OCI-LY3 (cell line): ENCODE results near the gene MAGI2.

ENCODE experiments used
- H2AFZ ChIP-seq: fragments of 200-600, 300-600 bp; shearing (Covaris generic); 2 replicates; pipeline ENCODE4 v1.6.0; 2014; ENCODE audit warnings: antibody characterized with exemption, low read depth, low read length
- H3K27ac ChIP-seq: fragments of 200-600, 300-600 bp; sonication (generic); 2 replicates; pipeline ENCODE4 v1.5.1; 2014; ENCODE audit warnings: mild to moderate bottlenecking, low read length, moderate library complexity, mixed read lengths
- H3K27me3 ChIP-seq: fragments of 200-600, 300-600 bp; sonication (generic); 2 replicates; pipeline ENCODE4 v1.6.1; 2014; ENCODE audit warnings: low read depth, low read length, mixed read lengths
- H3K36me3 ChIP-seq: fragments of 200-600, 300-600 bp; sonication (generic); replicated peaks from 2 replicates; pipeline ENCODE3; 2014; ENCODE audit warnings: low read depth, low read length, mixed read lengths
- H3K4me1 ChIP-seq: fragments of 300-600, 200-600 bp; sonication (generic); 2 replicates; pipeline ENCODE4 v1.6.1; 2014; ENCODE audit warnings: low read length, mixed read lengths
- H3K4me2 ChIP-seq: fragments of 200-600, 300-600 bp; sonication (generic); 2 replicates; pipeline ENCODE4 v1.6.1; 2014; ENCODE audit warnings: low read length, mixed read lengths
- H3K4me3 ChIP-seq: fragments of 300-600, 200-600 bp; sonication (generic); 2 replicates; pipeline ENCODE4 v1.5.1; 2014; ENCODE audit warnings: antibody characterized with exemption, mild to moderate bottlenecking, low read length, moderate library complexity
- H3K79me2 ChIP-seq: fragments of 300-600, 200-600 bp; shearing (Covaris generic); 2 replicates; pipeline ENCODE4 v1.6.1; 2014; ENCODE audit warnings: mild to moderate bottlenecking, low read length, mixed read lengths
- H3K9ac ChIP-seq: fragments of 300-600, 200-600 bp; shearing (Covaris generic); 2 replicates; pipeline ENCODE4 v1.6.0; 2014; ENCODE audit warnings: mild to moderate bottlenecking, low read length, moderate library complexity
- H3K9me3 ChIP-seq: fragments of 200-600, 300-600 bp; shearing (Covaris generic); 2 replicates; pipeline ENCODE4 v1.6.1; 2014; ENCODE audit warnings: low read length, mixed read lengths; ENCODE audit not compliant: insufficient read depth
- H4K20me1 ChIP-seq: fragments of 200-600, 300-600 bp; sonication (generic); 2 replicates; pipeline ENCODE4 v1.6.1; 2016; ENCODE audit warnings: low read length, mixed read lengths; ENCODE audit not compliant: insufficient read depth
- CTCF ChIP-seq: fragments of 200-600, 300-600 bp; sonication (generic); IDR thresholded peaks from 2 replicates; pipeline ENCODE4 v1.5.1; 2014; ENCODE audit warnings: antibody characterized with exemption, low read length, low read depth
- EZH2phosphoT487 ChIP-seq: fragments of 200-600 bp; shearing (Covaris generic); IDR thresholded peaks from 2 replicates; pipeline ENCODE4 v1.6.1; 2018; ENCODE audit warnings: antibody characterized with exemption, mixed run types, low read depth

Gene MAGI2

GRCh38 chr7:78714356-78714755 lies 739.1 kb downstream of the MAGI2 start:
- Histone ChIP-seq H3K36me3 (no peaks in the 10 kb centered on the region), H2AFZ (no peak overlapping the region), H3K27me3 (no peaks in the 10 kb centered on the region), H4K20me1 (no peaks in the 10 kb centered on the region), H3K4me1 (no peaks in the 10 kb centered on the region), H3K79me2 (no peaks in the 10 kb centered on the region), H3K9me3 (no peaks in the 10 kb centered on the region), H3K4me3 (no peak overlapping the region), H3K9ac (no peak overlapping the region), H3K27ac (no peak overlapping the region), H3K4me2 (no peak overlapping the region)
- TF ChIP-seq CTCF (no peak), EZH2phosphoT487 (no peak)

DNA sequence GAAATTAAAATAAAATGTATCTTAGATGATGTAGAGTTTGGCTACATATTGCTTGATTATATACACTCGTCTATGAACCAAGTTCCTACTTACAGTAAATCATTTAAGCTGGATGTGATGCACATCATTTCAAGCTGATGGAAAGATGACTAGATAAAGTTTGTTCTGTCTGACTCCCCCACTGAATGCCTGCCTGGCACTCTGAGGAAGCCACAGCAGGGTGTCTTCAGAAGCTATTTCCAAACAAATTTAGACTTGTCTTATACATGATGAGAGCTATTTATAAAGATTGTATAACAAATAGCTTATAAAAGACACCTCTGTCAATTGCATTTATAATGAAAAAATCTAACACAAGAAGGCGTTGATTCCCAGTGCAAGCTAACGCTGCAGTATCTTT lies 741.4 kb downstream of the MAGI2 start:
- Histone ChIP-seq H3K4me1 (no peaks in the 10 kb centered on the region), H2AFZ (no peak overlapping the region), H3K27me3 (no peaks in the 10 kb centered on the region), H3K36me3 (no peaks in the 10 kb centered on the region), H3K9ac (no peak overlapping the region), H4K20me1 (no peaks in the 10 kb centered on the region), H3K4me3 (no peak overlapping the region), H3K27ac (no peak overlapping the region), H3K4me2 (no peak overlapping the region), H3K79me2 (no peaks in the 10 kb centered on the region), H3K9me3 (no peaks in the 10 kb centered on the region)
- TF ChIP-seq CTCF (no peak), EZH2phosphoT487 (no peak)

GRCh38 chr7:78709658-78710057 lies 743.8 kb downstream of the MAGI2 start:
- Histone ChIP-seq H3K36me3 (no peaks in the 10 kb centered on the region), H3K4me2 (no peak overlapping the region), H3K4me3 (no peak overlapping the region), H3K9me3 (no peaks in the 10 kb centered on the region), H3K79me2 (no peaks in the 10 kb centered on the region), H3K4me1 (no peaks in the 10 kb centered on the region), H3K9ac (no peak overlapping the region), H4K20me1 (no peaks in the 10 kb centered on the region), H3K27ac (no peak overlapping the region), H2AFZ (no peak overlapping the region), H3K27me3 (no peaks in the 10 kb centered on the region)
- no peak for TF ChIP-seq EZH2phosphoT487
- no peak for TF ChIP-seq CTCF

GRCh38 chr7:78704504-78704903 lies 749.0 kb downstream of the MAGI2 start:
- no peak overlapping the region for H2AFZ ChIP-seq
- TF ChIP-seq EZH2phosphoT487 (no peak), CTCF (no peak)

More at GRCh38 chr7:78704504-78704903, 749.0 kb downstream of the MAGI2 start:
- H3K36me3 ChIP-seq: no peaks in the 10 kb centered on the region
- no peak overlapping the region for H3K27ac ChIP-seq
- no peaks in the 10 kb centered on the region for H3K27me3 ChIP-seq
- no peak overlapping the region for H3K9ac ChIP-seq
- no peaks in the 10 kb centered on the region for H3K79me2 ChIP-seq
- H3K4me3 ChIP-seq: no peak overlapping the region
- no peak overlapping the region for H3K4me2 ChIP-seq
- no peaks in the 10 kb centered on the region for H3K4me1 ChIP-seq
- H4K20me1 ChIP-seq: no peaks in the 10 kb centered on the region
- no peaks in the 10 kb centered on the region for H3K9me3 ChIP-seq
